Esophagus muscularis mucosa (tissue), 4 donors: Measurements from ENCODE around the gene TMEM95. TPM values are rescaled to one million over a fixed set of nuclear protein-coding genes. Genes with fewer than 3 reads are reported as not detected.
A peak's percentile ranks its signal among the peaks of the same experiment; 100 is the strongest.

ENCODE experiments used
- DNase-seq: peaks from one replicate; pipeline ENCODE4 v3.0.0-alpha.2; 2017; ENCODE audit errors: extremely low spot score
- H3K27ac ChIP-seq, 4 donors: fragments of 200-600 bp; sonication (generic); replicated peaks in 1 of 4; 1 replicate in 3 of 4; 2 replicates in 1 of 4; pipeline ENCODE4 v1.5.1; 2016 to 2019; ENCODE audit warnings: mild to moderate bottlenecking in 1 of 4
- H3K27me3 ChIP-seq, 4 donors: fragments of 200-600 bp; sonication (generic); one replicate each; pipeline versions ENCODE4 v1.5.1 to v1.6.0; 2016 to 2019
- H3K36me3 ChIP-seq, 4 donors: fragments of 200-600 bp; sonication (generic); one replicate each; pipeline ENCODE4 v1.5.1; 2016 to 2019
- H3K4me1 ChIP-seq, 4 donors: fragments of 200-600 bp; sonication (generic); one replicate each; pipeline ENCODE4 v1.5.1; 2016 to 2019
- H3K4me3 ChIP-seq, 4 donors: fragments of 200-600 bp; sonication (generic); 1 replicate in 2 of 4; 2 replicates in 2 of 4; pipeline ENCODE4 v1.5.1; 2016 to 2019; ENCODE audit warnings: mild to moderate bottlenecking in 4 of 4, moderate library complexity in 1 of 4
- H3K9me3 ChIP-seq, 4 donors: fragments of 200-600 bp; sonication (generic); 1 replicate in 3 of 4; 2 replicates in 1 of 4; pipeline ENCODE4 v1.5.1; 2016 to 2019
- CTCF ChIP-seq, 3 experiments: fragments of 200-600 bp in 2 of 3; fragments of 450-650 bp in 1 of 3; sonication (generic) in 2 of 3; IDR thresholded peaks; one replicate each; pipeline ENCODE4 v1.5.1; 2017 to 2019; ENCODE audit warnings: antibody characterized with exemption in 3 of 3, mild to moderate bottlenecking in 2 of 3, moderate library complexity in 1 of 3
- EP300 ChIP-seq: sonication (generic); formaldehyde crosslinking; IDR thresholded peaks from one replicate; pipeline ENCODE4 v1.6.1; 2017; ENCODE audit warnings: antibody characterized with exemption
- POLR2A ChIP-seq: fragments of 450-650 bp; IDR thresholded peaks from one replicate; pipeline ENCODE4 v1.6.1; 2017; ENCODE audit warnings: antibody characterized with exemption, moderate library complexity, mild to moderate bottlenecking, low read depth
- POLR2AphosphoS5 ChIP-seq, 2 donors: sonication (generic); formaldehyde crosslinking; IDR thresholded peaks; one replicate each; pipeline ENCODE4 v1.6.1; 2017; ENCODE audit warnings: antibody characterized with exemption in 2 of 2
- WGBS: methylation state at CpG from one replicate; pipeline ENCODE4 v1.1.5; 2018; 5-methylcytosine and 5-hydroxymethylcytosine counted together
- intact Hi-C: fragments of 100-400 bp; cut with DNase I; formaldehyde crosslinking; loops from one replicate; pipeline ENCODE4 v1.15.1; 2023
- total RNA-seq, 4 donors: library from RNA; depleted of rRNA; stranded (reverse); fragments of >200 nt; gene quantifications; one replicate each; pipeline versions ENCODE4 v1.1.0 to v1.2.1, GENCODE V29; 2016

Gene TMEM95
- total RNA-seq, 4 donors from 2014 or later: 0.42 TPM; not detected in 3

- TF ChIP-seq EP300 (no peak), CTCF (IDR thresholded peaks at IDR 0.05) (no peak), POLR2A (no peak), POLR2AphosphoS5 (IDR thresholded peaks at IDR 0.05) (no peak)
- H3K27ac ChIP-seq: no peak overlapping the region
- no peak for DNase-seq
- no peak overlapping the region for H3K4me3 ChIP-seq
- WGBS: 90% methylated on average over 17 of the region's 19 CpGs
- peaks cover 34 to 76% (median 70%) of the 10 kb centered on the region in 4 donors for H3K36me3 ChIP-seq
- no peaks in the 10 kb centered on the region for H3K9me3 ChIP-seq
- H3K4me1 ChIP-seq: peaks cover 11 to 26% (median 17%) of the 10 kb centered on the region in 4 donors
- no peaks in the 10 kb centered on the region for H3K27me3 ChIP-seq
- intact Hi-C loops: no loop called here
Measured at GRCh38 chr17:7325031-7325528, 29.9 kb upstream of the TMEM95 start.

GRCh38 chr17:7326186-7326585 lies 28.8 kb upstream of the TMEM95 start:
- H3K9me3 ChIP-seq: no peaks in the 10 kb centered on the region
- no peak for DNase-seq
- intact Hi-C loops: no loop called here
- H3K4me1 ChIP-seq: peaks cover 16 to 34% (median 25%) of the 10 kb centered on the region in 4 donors
- no peak overlapping the region for H3K4me3 ChIP-seq
- 100% methylated on average over 2 of the region's 11 CpGs for WGBS
- TF ChIP-seq CTCF (IDR thresholded peaks at IDR 0.05) (no peak), POLR2AphosphoS5 (IDR thresholded peaks at IDR 0.05) (no peak), POLR2A (no peak), EP300 (no peak)
- H3K27me3 ChIP-seq: no peaks in the 10 kb centered on the region
- H3K27ac ChIP-seq: no peak overlapping the region
- peaks cover 25 to 65% (median 59%) of the 10 kb centered on the region in 4 donors for H3K36me3 ChIP-seq

- no peak overlapping the region for H3K4me3 ChIP-seq
- no peaks in the 10 kb centered on the region for H3K27me3 ChIP-seq
- intact Hi-C loops: no loop called here
- H3K27ac ChIP-seq: no peak overlapping the region
- H3K9me3 ChIP-seq: no peaks in the 10 kb centered on the region
- H3K4me1 ChIP-seq: peaks cover 16 to 34% (median 25%) of the 10 kb centered on the region in 4 donors
- H3K36me3 ChIP-seq: peaks cover 18 to 56% (median 51%) of the 10 kb centered on the region in 4 donors
- no peak for DNase-seq
- TF ChIP-seq POLR2AphosphoS5 (IDR thresholded peaks at IDR 0.05) (no peak), POLR2A (no peak)
- 85% methylated on average over 5 of the region's 7 CpGs for WGBS
Measured at GRCh38 chr17:7327056-7327455, 27.9 kb upstream of the TMEM95 start.

- Histone ChIP-seq H3K9me3 (no peaks in the 10 kb centered on the region), H3K36me3 (peaks cover 13 to 52% (median 46%) of the 10 kb centered on the region in 4 donors), H3K27me3 (peaks cover 0 to 2% (median 0%) of the 10 kb centered on the region in 4 donors), H3K27ac (no peak overlapping the region), H3K4me1 (peaks cover 16 to 34% (median 25%) of the 10 kb centered on the region in 4 donors), H3K4me3 (no peak overlapping the region)
- 83% methylated on average over 12 of the region's 17 CpGs for WGBS
- DNase-seq: no peak
- intact Hi-C loops: no loop called here
- no peak for TF ChIP-seq CTCF (IDR thresholded peaks at IDR 0.05)
- TF ChIP-seq POLR2AphosphoS5 (IDR thresholded peaks at IDR 0.05): no peak
- TF ChIP-seq POLR2A: no peak
Measured at GRCh38 chr17:7327501-7327900, 27.5 kb upstream of the TMEM95 start.

- intact Hi-C loops: no loop called here
- H3K36me3 ChIP-seq: peaks cover 8 to 47% (median 41%) of the 10 kb centered on the region in 4 donors
- TF ChIP-seq EP300 (no peak), POLR2A (no peak), CTCF (IDR thresholded peaks at IDR 0.05) (no peak), POLR2AphosphoS5 (IDR thresholded peaks at IDR 0.05) (no peak)
- 52% methylated on average over 1 of the region's 1 CpG for WGBS
- H3K4me3 ChIP-seq: peak overlapping the region in 2 of 4 donors; percentile 75 to 81
- peak overlapping the region in 3 of 4 donors; percentile 92 for H3K27ac ChIP-seq
- peaks cover 0 to 3% (median 0%) of the 10 kb centered on the region in 4 donors for H3K27me3 ChIP-seq
- no peak for DNase-seq
- H3K4me1 ChIP-seq: peaks cover 16 to 34% (median 25%) of the 10 kb centered on the region in 4 donors
- H3K9me3 ChIP-seq: no peaks in the 10 kb centered on the region
Measured at GRCh38 chr17:7328009-7328408, 26.9 kb upstream of the TMEM95 start.
